ENCODE data around the gene ALDH3B1.

ALDH3B1 gene

DNA sequence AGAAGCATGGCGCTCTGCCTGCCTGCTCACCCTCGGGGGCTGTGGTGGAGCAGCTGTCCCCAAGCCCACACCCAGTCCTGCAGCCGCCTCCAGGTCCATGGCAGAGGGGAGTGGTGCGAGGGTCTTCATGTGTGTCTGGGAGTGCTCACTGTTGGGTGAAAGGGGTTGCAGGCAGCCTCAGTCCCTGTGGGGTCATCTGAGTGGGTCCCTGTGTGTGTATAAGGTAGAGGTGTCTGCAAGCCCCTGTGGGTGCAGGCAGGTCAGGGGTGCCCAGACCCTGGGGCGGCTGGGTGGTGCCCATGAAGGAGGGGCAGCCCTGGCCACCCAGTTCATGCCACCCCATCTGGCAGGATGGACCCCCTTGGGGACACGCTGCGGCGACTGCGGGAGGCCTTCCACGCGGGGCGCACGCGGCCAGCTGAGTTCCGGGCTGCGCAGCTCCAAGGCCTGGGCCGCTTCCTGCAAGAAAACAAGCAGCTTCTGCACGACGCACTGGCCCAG, 4.9 kb downstream of the ALDH3B1 start:
- TF ChIP-seq, protein P1, sequence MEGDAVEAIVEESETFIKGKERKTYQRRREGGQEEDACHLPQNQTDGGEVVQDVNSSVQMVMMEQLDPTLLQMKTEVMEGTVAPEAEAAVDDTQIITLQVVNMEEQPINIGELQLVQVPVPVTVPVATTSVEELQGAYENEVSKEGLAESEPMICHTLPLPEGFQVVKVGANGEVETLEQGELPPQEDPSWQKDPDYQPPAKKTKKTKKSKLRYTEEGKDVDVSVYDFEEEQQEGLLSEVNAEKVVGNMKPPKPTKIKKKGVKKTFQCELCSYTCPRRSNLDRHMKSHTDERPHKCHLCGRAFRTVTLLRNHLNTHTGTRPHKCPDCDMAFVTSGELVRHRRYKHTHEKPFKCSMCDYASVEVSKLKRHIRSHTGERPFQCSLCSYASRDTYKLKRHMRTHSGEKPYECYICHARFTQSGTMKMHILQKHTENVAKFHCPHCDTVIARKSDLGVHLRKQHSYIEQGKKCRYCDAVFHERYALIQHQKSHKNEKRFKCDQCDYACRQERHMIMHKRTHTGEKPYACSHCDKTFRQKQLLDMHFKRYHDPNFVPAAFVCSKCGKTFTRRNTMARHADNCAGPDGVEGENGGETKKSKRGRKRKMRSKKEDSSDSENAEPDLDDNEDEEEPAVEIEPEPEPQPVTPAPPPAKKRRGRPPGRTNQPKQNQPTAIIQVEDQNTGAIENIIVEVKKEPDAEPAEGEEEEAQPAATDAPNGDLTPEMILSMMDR (IDR thresholded peaks at IDR 0.05; ENCODE audit: insufficient read depth, low read length, poor library complexity, severe bottlenecking): no peak
- no peak for TF ChIP-seq EZH2phosphoT487 (conservative IDR thresholded peaks at IDR 0.05; ENCODE audit: low read length)
- H4K20me1 ChIP-seq (ENCODE audit: low read depth, low read length): no peaks in the 10 kb centered on the region
- no peaks in the 10 kb centered on the region for H3K36me3 ChIP-seq (ENCODE audit: low read length)
- no peaks in the 10 kb centered on the region for H3K9me2 ChIP-seq (replicated peaks; ENCODE audit: insufficient read depth, low read length)
- H3F3A ChIP-seq (ENCODE audit: insufficient read depth): no peaks in the 10 kb centered on the region
- no peaks in the 10 kb centered on the region for H3K79me2 ChIP-seq (ENCODE audit: insufficient read depth, low read length)
- no peaks in the 10 kb centered on the region for H3K27me3 ChIP-seq (ENCODE audit: low read length)
- H3K9me3 ChIP-seq (ENCODE audit: insufficient read depth, low read length): no peaks in the 10 kb centered on the region
- no peak overlapping the region for H3K4me2 ChIP-seq (ENCODE audit: low read depth, low read length, poor library complexity, severe bottlenecking)
- H2AFZ ChIP-seq (ENCODE audit: low read depth, low read length, severe bottlenecking): no peak overlapping the region
- no peak overlapping the region for H3K9ac ChIP-seq (ENCODE audit: low read length)
- H3K4me3 ChIP-seq (ENCODE audit: insufficient read depth, low read length, poor library complexity, severe bottlenecking): no peak overlapping the region
- H3K27ac ChIP-seq (ENCODE audit: low read depth, low read length): no peak overlapping the region

DNA sequence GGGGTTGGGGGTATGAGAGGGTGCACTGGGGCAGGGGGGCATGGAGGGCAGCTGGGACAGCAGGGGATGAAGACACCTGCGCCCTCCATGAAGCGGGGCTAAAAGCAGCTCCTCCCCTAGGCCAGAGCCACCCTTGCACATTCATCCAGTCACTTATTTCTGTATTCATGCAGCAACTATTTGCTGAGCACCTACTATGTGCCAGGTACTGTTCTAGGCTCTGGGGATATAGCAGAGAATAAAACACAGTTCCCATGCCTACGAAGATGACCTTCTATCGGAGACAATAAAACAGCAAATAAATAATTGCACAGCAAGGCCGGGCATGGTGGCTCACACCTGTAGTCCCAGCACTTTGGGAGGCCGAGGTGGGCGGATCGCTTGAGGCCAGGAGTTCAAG, 5.3 kb downstream of the ALDH3B1 start:
- Histone ChIP-seq H3F3A (ENCODE audit: insufficient read depth) (no peaks in the 10 kb centered on the region), H3K4me2 (ENCODE audit: low read depth, low read length, poor library complexity, severe bottlenecking) (no peak overlapping the region), H4K20me1 (ENCODE audit: low read depth, low read length) (no peaks in the 10 kb centered on the region), H3K4me3 (ENCODE audit: insufficient read depth, low read length, poor library complexity, severe bottlenecking) (no peak overlapping the region), H3K27me3 (ENCODE audit: low read length) (no peaks in the 10 kb centered on the region), H3K27ac (ENCODE audit: low read depth, low read length) (no peak overlapping the region), H3K79me2 (ENCODE audit: insufficient read depth, low read length) (no peaks in the 10 kb centered on the region), H3K9ac (ENCODE audit: low read length) (no peak overlapping the region), H3K36me3 (ENCODE audit: low read length) (no peaks in the 10 kb centered on the region), H3K9me2 (replicated peaks; ENCODE audit: insufficient read depth, low read length) (no peaks in the 10 kb centered on the region), H2AFZ (ENCODE audit: low read depth, low read length, severe bottlenecking) (no peak overlapping the region), H3K9me3 (ENCODE audit: insufficient read depth, low read length) (no peaks in the 10 kb centered on the region)
- TF ChIP-seq EZH2phosphoT487 (conservative IDR thresholded peaks at IDR 0.05; ENCODE audit: low read length): no peak
- TF ChIP-seq, protein P1 (IDR thresholded peaks at IDR 0.05; ENCODE audit: insufficient read depth, low read length, poor library complexity, severe bottlenecking): no peak

DNA sequence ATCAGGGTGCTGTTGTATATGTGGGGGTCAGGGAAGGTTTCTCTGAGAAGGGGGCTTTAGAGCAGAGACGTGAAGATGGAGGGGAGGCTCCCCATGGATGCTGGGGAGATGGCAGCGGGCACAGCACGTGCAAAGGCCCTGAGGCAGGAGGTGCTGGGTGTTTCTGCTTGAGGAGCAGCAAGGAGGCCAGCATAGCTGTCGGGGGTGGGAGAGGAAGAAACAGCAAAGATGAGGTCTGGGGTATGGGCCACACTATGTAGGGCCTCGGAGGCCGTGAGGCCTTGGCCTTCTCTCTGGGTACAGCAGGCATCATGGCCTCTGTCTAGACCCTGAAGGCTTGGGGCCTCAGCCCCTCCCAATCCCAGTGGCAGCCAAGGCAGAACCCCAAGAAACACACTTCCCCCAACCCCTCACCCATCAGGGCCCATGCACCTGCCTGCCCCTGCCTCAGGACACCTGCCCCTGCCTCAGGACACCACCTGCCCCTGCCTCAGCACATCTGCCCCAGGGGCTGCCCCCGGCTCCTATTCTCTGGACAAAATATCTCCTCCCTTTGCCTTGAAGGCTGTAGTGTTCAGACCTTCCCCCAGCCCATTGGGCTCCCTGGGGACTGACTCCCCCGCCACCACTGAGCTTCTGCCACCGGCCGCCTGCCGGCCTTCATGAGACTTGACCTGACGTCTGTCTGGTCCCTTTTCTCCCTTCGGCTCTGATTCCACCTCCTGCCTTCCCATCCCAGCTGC, 6.2 kb downstream of the ALDH3B1 start:
- no peak overlapping the region for H3K27ac ChIP-seq (ENCODE audit: low read depth, low read length)
- H3K9me3 ChIP-seq (ENCODE audit: insufficient read depth, low read length): no peaks in the 10 kb centered on the region
- H4K20me1 ChIP-seq (ENCODE audit: low read depth, low read length): no peaks in the 10 kb centered on the region
- H3K9ac ChIP-seq (ENCODE audit: low read length): no peak overlapping the region
- no peaks in the 10 kb centered on the region for H3K27me3 ChIP-seq (ENCODE audit: low read length)
- H3K79me2 ChIP-seq (ENCODE audit: insufficient read depth, low read length): no peaks in the 10 kb centered on the region
- H3K4me2 ChIP-seq (ENCODE audit: low read depth, low read length, poor library complexity, severe bottlenecking): no peak overlapping the region
- no peak overlapping the region for H2AFZ ChIP-seq (ENCODE audit: low read depth, low read length, severe bottlenecking)
- no peaks in the 10 kb centered on the region for H3K36me3 ChIP-seq (ENCODE audit: low read length)
- H3K4me3 ChIP-seq (ENCODE audit: insufficient read depth, low read length, poor library complexity, severe bottlenecking): no peak overlapping the region
- H3F3A ChIP-seq (ENCODE audit: insufficient read depth): no peaks in the 10 kb centered on the region
- no peak for TF ChIP-seq EZH2phosphoT487 (conservative IDR thresholded peaks at IDR 0.05; ENCODE audit: low read length)
- TF ChIP-seq, protein P1 (IDR thresholded peaks at IDR 0.05; ENCODE audit: insufficient read depth, low read length, poor library complexity, severe bottlenecking): no peak
- H3K9me2 ChIP-seq (replicated peaks; ENCODE audit: insufficient read depth, low read length): no peaks in the 10 kb centered on the region

All from SU-DHL-6 (cell line).